Measurements from ENCODE around the gene TOPAZ1.

The TOPAZ1 gene

DNA sequence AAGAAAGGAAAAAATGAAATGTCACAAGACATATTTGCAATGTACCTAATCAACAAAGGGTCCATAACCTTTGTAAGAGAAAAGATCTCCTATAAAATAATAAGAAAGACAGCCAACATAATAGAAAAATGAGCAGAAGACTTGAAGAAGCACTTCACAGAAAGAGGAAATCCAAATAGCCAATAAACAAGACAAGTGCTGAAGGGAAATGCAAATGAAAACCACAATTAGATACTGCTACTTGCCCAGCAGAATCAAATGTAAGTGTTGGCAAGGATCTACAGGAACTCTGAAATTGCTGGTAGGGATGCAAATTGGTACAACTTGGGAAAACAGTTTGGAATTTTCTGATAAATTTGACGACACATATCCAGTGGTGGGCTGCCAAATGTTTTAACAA, 15.1 kb upstream of the TOPAZ1 start:
- H3K4me1 ChIP-seq (ENCODE audit: control insufficient read depth, insufficient read depth, low read length, poor library complexity, severe bottlenecking): no peaks in the 10 kb centered on the region
- H3K9me3 ChIP-seq (ENCODE audit: control insufficient read depth, low read length): no peaks in the 10 kb centered on the region
- 100% methylated on average over 1 of the region's 1 CpG; no CpG with 5 or more reads in 1 of the 2 experiments for WGBS, 2 experiments (ENCODE audit: insufficient coverage in 2 of 2)
- no peak overlapping the region for H3K27ac ChIP-seq (ENCODE audit: low read depth, low read length, severe bottlenecking)
- no peaks in the 10 kb centered on the region for H3K36me3 ChIP-seq (ENCODE audit: control insufficient read depth, insufficient read depth, low read length)
- H3K4me3 ChIP-seq (ENCODE audit: extremely low read depth, insufficient read depth, low read length, poor library complexity, severe bottlenecking): no peak overlapping the region

DNA sequence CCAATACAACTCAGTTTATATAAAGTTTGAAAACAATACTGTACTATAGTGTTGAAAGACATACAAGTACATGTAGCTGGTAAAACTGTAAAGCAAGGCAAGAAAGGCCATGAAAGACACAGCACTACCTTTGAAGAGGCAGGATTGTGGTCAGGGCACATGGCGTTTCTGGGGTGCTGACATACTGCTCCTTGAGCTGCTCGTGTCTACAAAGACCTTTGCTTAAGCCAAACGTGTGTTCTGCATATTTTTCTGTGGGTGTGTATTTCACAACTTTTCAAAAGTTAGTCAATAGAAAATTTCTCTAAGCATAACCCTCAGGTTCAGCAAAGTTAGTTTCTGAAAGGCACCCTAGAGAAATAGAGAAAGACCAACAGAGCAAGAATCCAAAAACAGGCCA, 14.1 kb upstream of the TOPAZ1 start:
- H3K36me3 ChIP-seq (ENCODE audit: control insufficient read depth, insufficient read depth, low read length): no peaks in the 10 kb centered on the region
- 100% methylated on average over 1 of the region's 3 CpGs; no CpG with 5 or more reads in 1 of the 2 experiments for WGBS, 2 experiments (ENCODE audit: insufficient coverage in 2 of 2)
- H3K4me1 ChIP-seq (ENCODE audit: control insufficient read depth, insufficient read depth, low read length, poor library complexity, severe bottlenecking): no peaks in the 10 kb centered on the region
- no peak overlapping the region for H3K4me3 ChIP-seq (ENCODE audit: extremely low read depth, insufficient read depth, low read length, poor library complexity, severe bottlenecking)
- no peak overlapping the region for H3K27ac ChIP-seq (ENCODE audit: low read depth, low read length, severe bottlenecking)
- H3K9me3 ChIP-seq (ENCODE audit: control insufficient read depth, low read length): no peaks in the 10 kb centered on the region

DNA sequence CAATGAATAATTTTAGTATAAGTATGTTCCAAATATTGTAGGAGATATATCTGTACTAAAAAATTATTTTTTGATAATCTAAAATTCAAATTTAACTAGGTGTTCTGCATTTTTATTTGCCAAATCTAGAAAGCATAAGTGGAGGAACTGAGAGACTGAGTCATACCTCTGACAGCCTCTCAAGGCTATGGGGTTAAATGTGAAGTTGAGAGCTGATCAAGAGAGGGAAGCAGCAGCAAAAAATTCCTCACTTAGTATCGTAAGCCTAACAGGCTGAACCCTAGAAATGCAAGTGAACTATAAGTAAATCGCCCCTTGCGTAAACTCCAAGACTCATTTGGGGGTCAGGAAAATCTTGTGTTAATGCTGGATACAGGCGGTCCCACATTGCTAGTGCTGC, 12.8 kb upstream of the TOPAZ1 start:
- H3K27ac ChIP-seq (ENCODE audit: low read depth, low read length, severe bottlenecking): no peak overlapping the region
- H3K4me1 ChIP-seq (ENCODE audit: control insufficient read depth, insufficient read depth, low read length, poor library complexity, severe bottlenecking): no peaks in the 10 kb centered on the region
- H3K4me3 ChIP-seq (ENCODE audit: extremely low read depth, insufficient read depth, low read length, poor library complexity, severe bottlenecking): no peak overlapping the region
- no peaks in the 10 kb centered on the region for H3K9me3 ChIP-seq (ENCODE audit: control insufficient read depth, low read length)
- WGBS, 2 experiments (ENCODE audit: insufficient coverage in 2 of 2): 83 to 100% methylated on average over 1 to 2 of the region's 4 CpGs
- no peaks in the 10 kb centered on the region for H3K36me3 ChIP-seq (ENCODE audit: control insufficient read depth, insufficient read depth, low read length)

DNA sequence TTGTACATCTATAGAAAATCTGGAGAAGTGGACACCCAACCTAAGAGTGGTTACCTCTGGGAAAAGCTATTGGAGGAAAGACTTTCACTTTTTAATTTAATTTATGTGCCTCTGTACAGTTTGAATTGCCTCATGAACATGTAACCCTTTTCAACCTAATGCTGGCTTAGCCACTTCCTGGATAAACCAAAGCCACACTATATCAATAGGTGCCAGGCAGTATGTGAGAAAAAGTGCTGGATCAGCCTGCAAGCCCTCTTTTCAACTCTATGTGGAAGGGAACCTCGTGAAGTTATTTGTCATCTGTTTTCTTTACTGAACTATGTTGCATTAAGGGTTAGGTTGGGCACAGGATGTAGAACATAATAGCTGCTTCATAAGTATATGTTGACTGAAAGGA, 9.3 kb upstream of the TOPAZ1 start:
- H3K4me3 ChIP-seq (ENCODE audit: extremely low read depth, insufficient read depth, low read length, poor library complexity, severe bottlenecking): no peak overlapping the region
- H3K36me3 ChIP-seq (ENCODE audit: control insufficient read depth, insufficient read depth, low read length): no peaks in the 10 kb centered on the region
- H3K27ac ChIP-seq (ENCODE audit: low read depth, low read length, severe bottlenecking): no peak overlapping the region
- H3K4me1 ChIP-seq (ENCODE audit: control insufficient read depth, insufficient read depth, low read length, poor library complexity, severe bottlenecking): peaks cover 14% of the 10 kb centered on the region
- 100% methylated on average over 1 of the region's 1 CpG for WGBS, 2 experiments (ENCODE audit: insufficient coverage in 2 of 2)
- H3K9me3 ChIP-seq (ENCODE audit: control insufficient read depth, low read length): no peaks in the 10 kb centered on the region

DNA sequence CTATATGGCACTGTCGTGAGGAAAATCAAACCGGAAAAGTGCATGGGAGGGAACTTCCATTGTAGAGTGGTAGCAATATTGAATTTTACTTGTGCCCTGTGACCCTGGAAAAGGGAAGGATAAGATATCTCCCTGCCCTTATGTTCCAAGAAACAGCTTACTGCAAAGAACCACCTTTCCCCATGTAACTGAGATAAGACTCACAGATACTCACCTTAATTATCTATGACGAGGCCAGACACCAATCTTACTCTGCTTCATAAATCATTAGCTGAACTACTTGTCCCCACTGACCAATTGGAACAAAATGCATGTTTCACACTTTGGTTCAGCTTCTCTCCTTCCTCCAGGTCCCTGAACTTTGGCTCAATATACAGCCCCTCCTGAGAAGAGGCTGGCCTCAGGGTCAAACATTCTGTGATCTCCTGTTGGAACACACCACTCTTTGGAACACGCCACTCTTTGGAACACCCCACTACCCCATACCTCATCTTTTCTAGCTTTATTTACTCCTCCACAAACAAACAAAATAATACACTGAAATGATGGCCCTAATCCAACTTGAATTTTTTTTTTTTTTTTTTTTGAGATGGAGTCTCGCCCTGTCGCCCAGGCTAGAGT, 6.9 kb upstream of the TOPAZ1 start:
- Histone ChIP-seq H3K4me3 (ENCODE audit: extremely low read depth, insufficient read depth, low read length, poor library complexity, severe bottlenecking) (no peak overlapping the region), H3K36me3 (ENCODE audit: control insufficient read depth, insufficient read depth, low read length) (no peaks in the 10 kb centered on the region), H3K9me3 (ENCODE audit: control insufficient read depth, low read length) (no peaks in the 10 kb centered on the region), H3K27ac (ENCODE audit: low read depth, low read length, severe bottlenecking) (no peak overlapping the region), H3K4me1 (ENCODE audit: control insufficient read depth, insufficient read depth, low read length, poor library complexity, severe bottlenecking) (peaks cover 18% of the 10 kb centered on the region)
- WGBS, 2 experiments (ENCODE audit: insufficient coverage in 2 of 2): 87 to 94% methylated on average over 2 to 4 of the region's 6 CpGs

DNA sequence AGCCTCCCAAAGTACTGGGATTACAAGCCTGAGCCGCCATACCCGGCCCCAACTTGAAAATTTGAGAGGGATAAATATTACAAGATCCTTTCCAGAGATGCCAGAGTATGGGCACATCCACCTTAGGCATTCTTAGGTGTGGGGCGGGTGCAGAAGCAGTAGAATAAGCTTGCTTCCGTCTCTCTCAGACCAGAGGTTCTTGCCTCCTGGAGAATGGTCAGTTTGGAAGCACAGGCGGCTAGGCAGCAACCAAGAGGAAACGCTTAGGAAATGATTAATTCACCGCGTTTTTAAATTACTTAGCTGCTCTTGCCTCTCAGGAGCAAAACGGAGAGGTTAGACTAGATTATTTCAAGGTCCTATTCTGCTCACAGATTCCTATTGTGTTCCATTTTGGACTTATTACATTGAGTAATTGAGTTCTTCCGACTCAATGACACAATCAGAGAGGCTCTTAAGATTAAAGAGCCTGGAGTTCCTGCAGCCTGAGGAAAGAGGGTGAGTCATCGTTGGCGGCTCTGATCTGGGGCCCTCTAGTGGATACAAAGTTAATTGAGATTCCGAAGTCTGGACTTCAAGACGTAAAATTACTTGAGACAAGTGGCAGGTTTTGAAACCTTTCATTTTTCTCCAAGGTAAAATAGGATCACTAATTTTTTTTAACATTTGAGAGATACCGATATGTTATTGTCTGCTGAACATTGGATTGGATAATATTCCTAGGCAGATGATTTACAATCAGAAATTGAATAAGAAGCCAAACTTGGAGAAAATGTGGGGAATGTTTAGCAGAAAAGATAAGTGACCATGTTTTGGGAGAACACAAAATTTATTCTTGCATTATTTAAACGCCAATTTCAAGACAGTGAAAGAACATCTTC, 5.8 kb upstream of the TOPAZ1 start:
- no peaks in the 10 kb centered on the region for H3K36me3 ChIP-seq (ENCODE audit: control insufficient read depth, insufficient read depth, low read length)
- H3K4me1 ChIP-seq (ENCODE audit: control insufficient read depth, insufficient read depth, low read length, poor library complexity, severe bottlenecking): peaks cover 18% of the 10 kb centered on the region
- peak overlapping the region; percentile 71 for H3K27ac ChIP-seq (ENCODE audit: low read depth, low read length, severe bottlenecking)
- 47 to 72% methylated on average over 7 to 10 of the region's 16 CpGs for WGBS, 2 experiments (ENCODE audit: insufficient coverage in 2 of 2)
- no peaks in the 10 kb centered on the region for H3K9me3 ChIP-seq (ENCODE audit: control insufficient read depth, low read length)
- no peak overlapping the region for H3K4me3 ChIP-seq (ENCODE audit: extremely low read depth, insufficient read depth, low read length, poor library complexity, severe bottlenecking)

DNA sequence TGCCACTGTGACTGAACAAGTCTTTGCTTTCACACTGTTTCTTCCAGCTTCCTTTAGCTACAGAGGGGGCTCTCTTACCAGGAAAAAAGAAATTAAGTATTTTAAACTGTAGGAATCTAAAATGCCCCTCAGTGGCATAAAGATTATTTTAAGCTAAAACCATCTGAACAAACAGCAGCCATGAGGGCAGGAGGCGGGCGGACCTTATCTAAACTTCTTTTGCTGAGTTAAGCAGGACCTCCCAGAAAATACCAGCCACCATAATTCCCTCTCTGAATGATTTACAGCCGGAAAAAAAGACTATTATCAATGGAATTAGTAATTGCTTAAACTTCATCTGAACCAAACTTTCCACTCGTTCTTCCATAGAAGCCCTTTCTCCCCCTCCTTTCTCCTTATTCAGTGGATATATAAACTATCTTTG, 5.2 kb upstream of the TOPAZ1 start:
- Histone ChIP-seq H3K36me3 (ENCODE audit: control insufficient read depth, insufficient read depth, low read length) (no peaks in the 10 kb centered on the region), H3K4me3 (ENCODE audit: extremely low read depth, insufficient read depth, low read length, poor library complexity, severe bottlenecking) (no peak overlapping the region), H3K27ac (ENCODE audit: low read depth, low read length, severe bottlenecking) (peak overlapping the region; percentile 6), H3K9me3 (ENCODE audit: control insufficient read depth, low read length) (no peaks in the 10 kb centered on the region), H3K4me1 (ENCODE audit: control insufficient read depth, insufficient read depth, low read length, poor library complexity, severe bottlenecking) (peaks cover 18% of the 10 kb centered on the region)
- WGBS, 2 experiments (ENCODE audit: insufficient coverage in 2 of 2): 89 to 100% methylated on average over 2 to 4 of the region's 4 CpGs

DNA sequence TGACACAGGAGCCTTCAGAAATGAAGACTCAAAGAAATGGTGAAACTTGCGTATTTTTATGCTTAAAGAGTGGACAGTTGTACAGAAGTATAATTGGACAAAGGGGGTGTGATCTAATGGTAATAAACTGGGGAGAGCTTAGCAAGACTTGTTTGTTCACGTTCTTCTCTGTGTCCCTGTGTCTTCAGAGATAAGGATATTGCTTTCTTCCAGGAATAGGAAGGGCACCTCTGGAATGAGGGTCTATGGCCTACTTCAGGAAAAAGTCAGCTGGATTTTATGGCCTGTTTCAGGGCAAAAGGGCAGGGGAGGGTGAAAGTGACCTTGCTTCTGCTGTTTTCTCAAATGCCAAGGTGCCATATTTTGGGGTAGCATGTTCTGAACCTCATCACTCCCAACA, 4.5 kb upstream of the TOPAZ1 start:
- H3K4me1 ChIP-seq (ENCODE audit: control insufficient read depth, insufficient read depth, low read length, poor library complexity, severe bottlenecking): peaks cover 18% of the 10 kb centered on the region
- no peaks in the 10 kb centered on the region for H3K36me3 ChIP-seq (ENCODE audit: control insufficient read depth, insufficient read depth, low read length)
- H3K4me3 ChIP-seq (ENCODE audit: extremely low read depth, insufficient read depth, low read length, poor library complexity, severe bottlenecking): no peak overlapping the region
- WGBS, 2 experiments (ENCODE audit: insufficient coverage in 2 of 2): 95 to 100% methylated on average over 1 to 2 of the region's 2 CpGs
- H3K27ac ChIP-seq (ENCODE audit: low read depth, low read length, severe bottlenecking): no peak overlapping the region
- no peaks in the 10 kb centered on the region for H3K9me3 ChIP-seq (ENCODE audit: control insufficient read depth, low read length)

DNA sequence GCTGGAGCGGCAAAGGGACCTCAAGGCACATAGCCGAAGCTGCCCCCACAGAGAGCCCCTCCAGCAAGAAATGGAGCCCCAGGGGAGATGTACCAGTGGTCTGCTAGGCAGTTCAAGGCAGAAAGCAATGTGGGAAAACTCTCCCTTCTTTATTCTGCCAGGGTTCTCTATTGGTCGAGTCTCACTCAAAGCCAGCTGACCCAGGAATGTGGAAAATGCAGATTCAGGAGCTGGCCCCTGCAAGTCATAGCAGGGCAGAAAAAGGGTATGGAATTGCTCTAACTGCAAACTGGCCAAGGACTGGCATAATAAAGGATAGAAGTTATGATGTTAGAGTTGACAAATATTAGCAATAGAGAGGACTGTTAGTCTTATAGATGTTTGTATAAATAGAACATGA, 4.0 kb upstream of the TOPAZ1 start:
- WGBS, 2 experiments (ENCODE audit: insufficient coverage in 2 of 2): 68 to 69% methylated on average over 2 of the region's 3 CpGs
- no peaks in the 10 kb centered on the region for H3K36me3 ChIP-seq (ENCODE audit: control insufficient read depth, insufficient read depth, low read length)

DNA sequence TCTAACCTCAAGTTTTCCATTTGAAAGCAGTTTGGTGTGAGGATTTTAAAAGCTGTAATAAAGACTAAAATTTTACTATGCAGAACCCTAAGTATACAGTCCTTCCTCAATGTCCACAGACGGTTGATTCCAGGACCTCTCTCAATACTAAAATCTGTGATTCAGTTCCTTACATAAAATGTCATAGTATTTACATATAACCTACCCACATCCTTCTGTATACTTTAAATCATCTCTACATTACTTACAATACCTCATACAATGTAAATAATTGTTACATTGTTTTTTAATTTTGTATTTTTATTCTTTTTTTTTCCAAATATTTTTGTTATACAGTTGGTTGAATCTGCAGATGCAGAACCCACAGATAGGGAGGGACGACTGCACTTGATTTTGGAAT, 2.8 kb upstream of the TOPAZ1 start:
- H3K27ac ChIP-seq (ENCODE audit: low read depth, low read length, severe bottlenecking): no peak overlapping the region
- peaks cover 18% of the 10 kb centered on the region for H3K4me1 ChIP-seq (ENCODE audit: control insufficient read depth, insufficient read depth, low read length, poor library complexity, severe bottlenecking)
- H3K9me3 ChIP-seq (ENCODE audit: control insufficient read depth, low read length): no peaks in the 10 kb centered on the region
- no peak overlapping the region for H3K4me3 ChIP-seq (ENCODE audit: extremely low read depth, insufficient read depth, low read length, poor library complexity, severe bottlenecking)
- WGBS, 2 experiments (ENCODE audit: insufficient coverage in 2 of 2): 43% methylated on average over 1 of the region's 2 CpGs
- no peaks in the 10 kb centered on the region for H3K36me3 ChIP-seq (ENCODE audit: control insufficient read depth, insufficient read depth, low read length)

More for the DNA sequence above, 4.0 kb upstream of the TOPAZ1 start:
- no peak overlapping the region for H3K27ac ChIP-seq (ENCODE audit: low read depth, low read length, severe bottlenecking)
- peaks cover 18% of the 10 kb centered on the region for H3K4me1 ChIP-seq (ENCODE audit: control insufficient read depth, insufficient read depth, low read length, poor library complexity, severe bottlenecking)
- H3K4me3 ChIP-seq (ENCODE audit: extremely low read depth, insufficient read depth, low read length, poor library complexity, severe bottlenecking): no peak overlapping the region
- H3K9me3 ChIP-seq (ENCODE audit: control insufficient read depth, low read length): no peaks in the 10 kb centered on the region

DNA sequence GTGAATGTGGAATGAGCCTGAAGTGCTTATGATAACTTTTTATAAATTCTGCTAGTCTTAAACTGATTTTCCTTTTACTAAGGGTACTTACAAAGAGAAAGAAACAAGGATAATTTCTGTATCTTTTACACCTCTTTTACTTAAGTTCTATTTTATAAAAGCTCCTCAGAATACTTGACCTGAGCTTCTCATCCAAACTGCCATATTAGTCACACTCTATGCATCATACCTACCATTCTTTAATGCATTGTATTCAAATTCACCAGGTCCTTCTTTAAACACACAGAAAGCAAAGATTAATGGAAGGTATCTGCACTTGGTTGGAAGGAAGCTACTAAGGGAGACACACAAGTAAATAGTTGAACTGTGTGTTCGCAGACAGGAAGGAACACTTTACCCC, 1.6 kb upstream of the TOPAZ1 start:
- 100% methylated on average over 1 of the region's 1 CpG for WGBS, 2 experiments (ENCODE audit: insufficient coverage in 2 of 2)
- no peaks in the 10 kb centered on the region for H3K9me3 ChIP-seq (ENCODE audit: control insufficient read depth, low read length)

More for the DNA sequence above, 1.6 kb upstream of the TOPAZ1 start:
- H3K4me3 ChIP-seq (ENCODE audit: extremely low read depth, insufficient read depth, low read length, poor library complexity, severe bottlenecking): no peak overlapping the region
- no peak overlapping the region for H3K27ac ChIP-seq (ENCODE audit: low read depth, low read length, severe bottlenecking)
- no peaks in the 10 kb centered on the region for H3K36me3 ChIP-seq (ENCODE audit: control insufficient read depth, insufficient read depth, low read length)
- peaks cover 18% of the 10 kb centered on the region for H3K4me1 ChIP-seq (ENCODE audit: control insufficient read depth, insufficient read depth, low read length, poor library complexity, severe bottlenecking)

All from mesodermal cell (in vitro differentiated cells).